Skeletal muscle tissue (tissue), 4 donors: ENCODE data around the gene SMARCA4. TPM values are rescaled to one million over a fixed set of nuclear protein-coding genes. Genes with fewer than 3 reads are reported as not detected.
"Not testable (repeated sequence)": the region's sequence is repeated elsewhere in the genome, so short reads cannot be mapped to it uniquely, and the experiment has no call there.

Experiments used
- H3K27ac ChIP-seq: one replicate; pipeline ENCODE4 v1.7.0; 2013; ENCODE audit warnings: mild to moderate bottlenecking, low read depth, low read length, inconsistent platforms
- H3K27me3 ChIP-seq, 3 donors: one replicate each; pipeline ENCODE4 v1.7.0; 2013; ENCODE audit warnings: low read length in 3 of 3; ENCODE audit not compliant: control insufficient read depth in 3 of 3, insufficient read depth in 3 of 3
- H3K36me3 ChIP-seq, 3 donors: one replicate each; pipeline ENCODE4 v1.7.0; 2013; ENCODE audit warnings: low read length in 3 of 3; ENCODE audit not compliant: control insufficient read depth in 3 of 3, insufficient read depth in 3 of 3
- H3K4me1 ChIP-seq, 3 donors: one replicate each; pipeline ENCODE4 v1.7.0; 2013; ENCODE audit warnings: low read length in 3 of 3, mild to moderate bottlenecking in 3 of 3; ENCODE audit not compliant: control insufficient read depth in 3 of 3, insufficient read depth in 3 of 3
- H3K4me3 ChIP-seq, 3 donors: one replicate each; pipeline ENCODE4 v1.7.0; 2013; ENCODE audit warnings: low read length in 3 of 3
- H3K9ac ChIP-seq, 3 donors: one replicate each; pipeline ENCODE4 v1.7.0; 2013; ENCODE audit warnings: low read length in 3 of 3, mild to moderate bottlenecking in 3 of 3, moderate library complexity in 2 of 3, low read depth in 1 of 3
- H3K9me3 ChIP-seq, 3 donors: one replicate each; pipeline ENCODE4 v1.7.0; 2013; ENCODE audit warnings: low read length in 3 of 3; ENCODE audit not compliant: control insufficient read depth in 3 of 3
- total RNA-seq: library from RNA; depleted of rRNA; stranded (reverse); fragments of >200 nt; gene quantifications from one replicate; pipeline ENCODE4 v1.2.3, GENCODE V29; 2014
- donor health status: Osteomylitis.

Gene SMARCA4
- total RNA-seq, 1 donor from 2014 or later = 58.5 TPM

DNA sequence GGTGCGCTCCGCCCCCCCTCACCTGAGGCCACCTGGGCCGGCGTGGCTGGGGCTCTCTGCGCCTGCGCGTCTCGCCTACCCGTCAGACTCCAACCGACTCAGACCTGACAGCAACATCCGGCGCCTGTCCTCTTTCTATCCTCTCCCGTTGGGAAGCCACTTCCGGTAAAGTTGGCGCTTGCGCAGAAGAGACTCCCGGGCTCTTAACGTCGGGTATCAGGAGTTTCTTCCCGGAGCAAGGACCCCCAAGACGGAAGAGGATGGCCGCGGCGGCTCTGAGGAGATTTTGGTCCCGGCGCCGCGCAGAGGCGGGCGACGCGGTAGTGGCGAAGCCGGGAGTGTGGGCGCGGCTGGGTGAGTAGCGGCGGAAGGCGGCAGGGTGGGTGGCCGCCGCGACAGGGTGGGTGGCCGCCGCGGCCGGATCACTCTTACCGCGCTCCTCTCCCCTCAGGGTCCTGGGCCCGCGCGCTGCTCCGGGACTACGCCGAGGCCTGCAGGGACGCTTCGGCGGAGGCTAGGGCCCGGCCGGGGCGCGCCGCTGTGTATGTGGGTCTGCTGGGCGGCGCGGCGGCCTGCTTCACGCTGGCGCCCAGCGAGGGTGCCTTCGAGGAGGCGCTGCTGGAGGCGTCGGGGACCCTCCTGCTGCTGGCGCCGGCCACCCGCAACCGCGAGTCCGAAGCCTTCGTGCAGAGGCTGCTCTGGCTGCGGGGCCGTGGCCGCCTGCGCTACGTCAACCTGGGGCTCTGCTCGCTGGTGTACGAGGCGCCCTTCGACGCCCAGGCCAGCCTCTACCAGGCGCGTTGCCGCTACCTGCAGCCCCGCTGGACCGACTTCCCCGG is 32.0 kb upstream of the SMARCA4 start, which contains the start of the genes TIMM29 and YIPF2:
TIMM29 (plus strand) TSS at position 249 of the 839 bp plus-strand sequence; CDS start at position 261, 12 bp downstream.
YIPF2 (minus strand) TSS at position 77 of the 839 bp plus-strand sequence. CDS start 229 bp downstream, outside the sequence.
- H3K9me3 ChIP-seq = no peaks in the 10 kb centered on the region
- H3K4me1 ChIP-seq = peaks cover 26 to 45% (median 40%) of the 10 kb centered on the region in 3 donors
- peaks cover 7 to 29% (median 16%) of the 10 kb centered on the region in 3 donors for H3K36me3 ChIP-seq
- peak within 1 kb of the TSS; percentile 79 to 95 (median 92) for H3K4me3 ChIP-seq
- peak within 1 kb of the TSS; percentile 81 to 92 (median 83) for H3K9ac ChIP-seq
- peak within 1 kb of the TSS; percentile 78 for H3K27ac ChIP-seq
- H3K27me3 ChIP-seq = no peaks in the 10 kb centered on the region

DNA sequence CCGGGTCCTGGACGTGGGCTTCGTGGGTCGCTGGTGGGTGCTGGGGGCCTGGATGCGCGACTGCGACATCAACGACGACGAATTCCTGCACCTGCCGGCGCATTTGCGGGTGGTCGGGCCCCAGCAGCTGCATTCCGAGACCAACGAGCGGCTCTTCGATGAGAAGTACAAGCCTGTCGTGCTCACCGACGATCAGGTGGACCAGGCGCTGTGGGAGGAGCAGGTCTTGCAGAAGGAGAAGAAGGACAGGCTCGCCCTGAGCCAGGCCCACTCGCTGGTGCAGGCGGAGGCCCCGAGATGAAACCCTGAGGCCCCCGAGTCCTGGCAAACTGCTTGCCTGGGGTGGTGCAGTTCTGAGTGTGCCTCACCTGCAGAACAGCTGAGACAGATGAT is 31.4 kb upstream of the SMARCA4 start:
- peak overlapping the region; percentile 79 to 95 (median 92) for H3K4me3 ChIP-seq
- no peaks in the 10 kb centered on the region for H3K9me3 ChIP-seq
- H3K9ac ChIP-seq = peak overlapping the region; percentile 72 to 92 (median 81)
- no peaks in the 10 kb centered on the region for H3K27me3 ChIP-seq
- H3K4me1 ChIP-seq = peaks cover 23 to 39% (median 35%) of the 10 kb centered on the region in 3 donors
- H3K27ac ChIP-seq = no peak overlapping the region
- H3K36me3 ChIP-seq = peaks cover 5 to 23% (median 10%) of the 10 kb centered on the region in 3 donors

DNA sequence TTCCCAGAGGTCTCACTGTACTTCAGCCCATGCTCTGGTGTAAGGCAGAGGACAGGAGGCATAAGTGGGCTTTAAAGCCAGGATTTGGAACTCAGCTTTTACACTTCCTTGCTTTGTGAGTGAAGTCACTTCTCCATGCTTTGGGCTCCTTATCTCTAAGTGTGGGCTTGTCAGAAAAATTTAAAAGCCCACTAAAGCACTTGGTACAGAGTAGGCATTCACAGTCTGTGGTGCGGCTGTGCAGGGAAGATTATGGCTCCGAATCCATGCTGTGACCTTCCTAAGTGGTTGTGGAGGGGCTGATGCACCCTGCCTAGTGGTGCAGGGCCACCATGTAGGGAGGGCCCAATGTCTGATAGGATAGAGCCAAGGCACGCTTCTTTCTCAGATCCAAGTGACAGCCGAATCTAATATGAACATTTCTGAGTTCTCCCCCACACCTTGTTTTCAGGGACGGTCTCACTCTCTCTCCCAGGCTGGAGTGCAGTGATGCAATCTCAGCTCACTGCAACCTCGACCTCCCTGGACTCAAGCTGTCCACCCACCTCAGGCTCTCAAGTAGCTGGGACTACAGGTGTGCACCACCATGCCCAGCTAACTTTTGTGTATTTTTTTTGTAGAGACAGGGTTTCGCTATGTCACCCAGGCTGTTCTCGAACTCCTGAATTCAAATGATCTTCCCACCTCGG is 25.3 kb upstream of the SMARCA4 start:
- no peaks in the 10 kb centered on the region for H3K9me3 ChIP-seq
- H3K27ac ChIP-seq = no peak overlapping the region
- peaks cover 0 to 3% (median 2%) of the 10 kb centered on the region in 3 donors for H3K4me1 ChIP-seq
- H3K36me3 ChIP-seq = peaks cover 0 to 7% (median 4%) of the 10 kb centered on the region in 3 donors
- no peak overlapping the region for H3K4me3 ChIP-seq
- no peak overlapping the region for H3K9ac ChIP-seq
- no peaks in the 10 kb centered on the region for H3K27me3 ChIP-seq

DNA sequence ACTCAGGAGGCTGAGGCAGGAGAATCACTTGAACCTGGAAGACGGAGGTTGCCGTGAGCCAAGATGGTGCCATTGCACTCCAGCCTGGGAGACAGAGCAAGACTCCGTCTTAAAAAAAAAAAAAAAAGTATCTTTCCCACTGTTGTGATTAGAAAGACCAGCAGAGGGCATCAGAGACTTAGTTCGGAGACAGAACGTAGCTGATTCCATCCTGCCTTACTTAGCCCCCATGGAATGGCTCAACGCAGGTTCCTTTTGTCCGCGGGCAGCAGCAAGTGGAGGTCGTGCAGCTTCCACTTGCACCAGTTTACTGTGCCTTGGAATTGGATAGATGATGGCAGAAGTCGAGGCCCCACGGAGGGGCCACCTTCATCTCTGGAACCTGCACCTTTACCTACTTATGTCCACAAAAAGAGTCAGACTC is 24.2 kb upstream of the SMARCA4 start:
- Histone ChIP-seq H3K9ac (peak overlapping the region in 1 of 3 donors; percentile 33), H3K27me3 (no peaks in the 10 kb centered on the region), H3K4me1 (peaks cover 0 to 3% (median 2%) of the 10 kb centered on the region in 3 donors), H3K27ac (no peak overlapping the region), H3K9me3 (no peaks in the 10 kb centered on the region), H3K4me3 (peak overlapping the region; percentile 29 to 52 (median 38)), H3K36me3 (peaks cover 0 to 4% (median 3%) of the 10 kb centered on the region in 3 donors)

DNA sequence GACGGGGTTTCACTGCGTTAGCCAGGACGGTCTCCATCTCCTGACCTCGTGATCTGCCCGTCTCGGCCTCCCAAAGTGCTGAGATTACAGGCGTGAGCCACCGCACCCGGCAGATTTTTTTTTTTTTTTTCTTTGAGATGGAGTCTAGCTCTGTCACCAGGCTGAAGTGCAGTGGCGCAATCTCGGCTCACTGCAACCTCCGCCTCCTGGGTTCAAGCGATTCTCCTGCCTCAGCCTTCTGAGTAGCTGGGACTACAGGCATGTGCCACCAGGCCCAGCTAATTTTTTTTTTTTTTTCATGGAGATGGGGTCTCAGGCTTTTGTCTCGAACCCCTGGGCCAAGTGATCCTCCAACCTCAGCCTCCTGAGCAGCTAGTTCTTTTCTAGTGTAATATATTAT is 19.2 kb upstream of the SMARCA4 start:
- not testable (repeated sequence) for H3K9me3 ChIP-seq, H3K27ac ChIP-seq, H3K27me3 ChIP-seq, H3K4me1 ChIP-seq, H3K36me3 ChIP-seq, H3K9ac ChIP-seq, H3K4me3 ChIP-seq

DNA sequence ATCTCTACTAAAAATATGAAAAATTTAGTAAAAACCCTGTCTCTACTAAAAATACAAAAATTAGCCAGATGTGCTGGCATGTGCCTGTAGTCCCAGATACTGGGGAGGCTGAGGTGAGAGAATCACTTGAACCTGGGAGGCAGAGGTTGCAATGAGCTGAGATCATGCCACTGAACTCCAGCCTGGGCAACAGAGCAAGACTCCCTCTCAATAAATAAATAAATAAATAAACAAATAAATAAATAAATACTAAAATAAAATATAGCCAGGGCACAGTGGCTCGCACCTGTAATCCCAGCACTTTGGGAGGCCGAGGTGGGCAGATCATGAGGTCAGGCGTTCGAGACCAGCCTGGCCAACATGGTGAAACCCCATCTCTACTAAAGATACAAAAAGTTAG is 17.4 kb upstream of the SMARCA4 start:
- not testable (repeated sequence) for H3K27ac ChIP-seq, H3K4me3 ChIP-seq, H3K9ac ChIP-seq, H3K36me3 ChIP-seq, H3K4me1 ChIP-seq, H3K27me3 ChIP-seq, H3K9me3 ChIP-seq

DNA sequence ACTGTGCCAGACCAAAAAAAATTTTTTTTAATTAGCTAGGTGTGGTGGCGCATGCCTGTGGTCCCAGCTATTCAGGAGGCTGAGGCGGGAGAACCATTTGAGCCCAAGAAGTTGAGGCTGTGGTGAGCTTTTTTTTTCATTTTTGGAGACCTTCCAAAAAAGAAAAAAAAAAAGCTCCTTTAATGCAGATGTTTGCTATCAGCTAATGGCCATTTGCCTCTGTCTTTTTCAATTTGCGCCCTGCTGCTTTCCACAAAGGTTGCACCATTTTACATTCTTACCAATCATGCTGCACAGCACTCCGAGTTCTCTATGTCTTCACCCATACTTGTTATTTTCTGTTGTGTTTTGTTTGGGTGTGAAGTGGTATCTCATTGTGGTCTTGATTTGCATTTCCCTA is 15.6 kb upstream of the SMARCA4 start:
- Histone ChIP-seq H3K4me3 (no peak overlapping the region), H3K27me3 (no peaks in the 10 kb centered on the region), H3K27ac (no peak overlapping the region), H3K36me3 (no peaks in the 10 kb centered on the region), H3K9ac (no peak overlapping the region), H3K4me1 (no peaks in the 10 kb centered on the region), H3K9me3 (no peaks in the 10 kb centered on the region)

DNA sequence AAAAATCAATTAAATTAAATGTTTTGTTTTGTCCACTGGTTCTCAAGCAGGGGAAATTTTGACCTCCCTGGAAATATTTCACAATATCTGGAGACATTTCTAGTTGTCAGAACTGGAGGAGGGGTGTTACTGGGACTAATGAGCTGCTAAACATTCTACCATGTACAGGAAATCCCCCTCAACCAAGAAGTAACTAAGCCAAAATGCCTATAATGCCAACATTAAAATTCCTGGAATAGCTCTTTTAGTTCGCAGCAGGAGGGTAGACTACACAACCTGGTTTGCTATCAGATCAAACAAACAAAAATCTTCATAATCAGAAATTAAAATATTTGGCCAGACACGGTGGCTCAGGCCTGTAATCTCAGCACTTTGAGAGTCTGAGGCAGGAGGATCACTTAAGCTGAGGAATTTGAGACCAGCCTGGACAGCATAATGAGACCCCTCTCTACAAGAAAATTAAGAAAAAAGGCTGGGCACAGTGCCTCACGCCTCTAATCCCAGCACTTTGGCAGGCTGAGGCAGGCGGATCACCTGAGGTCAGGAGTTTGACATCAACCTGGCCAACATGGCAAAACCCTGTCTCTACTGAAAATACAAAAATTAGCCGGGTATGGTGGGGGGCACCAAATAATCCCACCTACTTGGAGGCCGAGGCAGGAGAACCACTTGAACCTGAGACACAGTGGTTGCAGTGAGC is 13.7 kb upstream of the SMARCA4 start:
- Histone ChIP-seq H3K27me3 (no peaks in the 10 kb centered on the region), H3K4me3 (no peak overlapping the region), H3K27ac (no peak overlapping the region), H3K36me3 (no peaks in the 10 kb centered on the region), H3K4me1 (no peaks in the 10 kb centered on the region), H3K9me3 (no peaks in the 10 kb centered on the region), H3K9ac (no peak overlapping the region)

DNA sequence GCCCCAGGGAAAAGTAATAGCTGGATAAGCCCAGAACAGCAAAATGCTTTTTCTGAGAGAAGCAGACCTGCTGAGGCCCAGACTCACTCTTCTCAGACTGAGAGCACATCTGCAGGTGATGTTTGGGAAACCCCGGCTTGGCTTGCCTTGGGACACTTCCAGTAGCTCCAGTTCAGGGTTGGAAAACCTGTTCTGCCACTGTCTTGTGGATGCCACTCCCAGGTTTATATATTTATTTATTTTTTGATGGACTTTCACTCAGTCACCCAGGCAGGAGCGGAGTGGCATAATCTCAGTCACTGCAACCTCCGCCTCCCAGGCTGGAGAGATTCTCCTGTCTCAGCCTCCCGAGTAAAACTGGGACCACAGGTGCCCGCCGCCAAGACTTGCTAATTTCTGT is 8.0 kb upstream of the SMARCA4 start:
- H3K9ac ChIP-seq = no peak overlapping the region
- no peaks in the 10 kb centered on the region for H3K36me3 ChIP-seq
- no peak overlapping the region for H3K27ac ChIP-seq
- no peak overlapping the region for H3K4me3 ChIP-seq
- no peaks in the 10 kb centered on the region for H3K9me3 ChIP-seq
- H3K4me1 ChIP-seq = no peaks in the 10 kb centered on the region
- no peaks in the 10 kb centered on the region for H3K27me3 ChIP-seq
